HFFc6 (cell line): ENCODE measurements around the gene ARHGEF39. TPM values are rescaled to one million over a fixed set of nuclear protein-coding genes. Genes with fewer than 3 reads are reported as not detected.

Experiments
- DNase-seq: peaks from one replicate; pipeline ENCODE4 v3.0.0-alpha.2; 2018
- H3K27ac Mint-ChIP-seq: 2 replicates; pipeline ENCODE4 v1.8.0; 2020; ENCODE audit warnings: mild to moderate bottlenecking, mixed read lengths
- H3K27me3 Mint-ChIP-seq: 2 replicates; pipeline ENCODE4 v1.8.0; 2021; ENCODE audit warnings: mild to moderate bottlenecking, moderate library complexity, mixed read lengths; ENCODE audit not compliant: insufficient read depth
- H3K36me3 Mint-ChIP-seq: 2 replicates; pipeline ENCODE4 v1.8.0; 2021; ENCODE audit warnings: low read depth, mixed read lengths
- H3K4me1 Mint-ChIP-seq: 2 replicates; pipeline ENCODE4 v1.8.0; 2020; ENCODE audit warnings: low read depth, mixed read lengths
- H3K4me3 Mint-ChIP-seq: 2 replicates; pipeline ENCODE4 v1.8.0; 2020; ENCODE audit warnings: mild to moderate bottlenecking, moderate library complexity, mixed read lengths
- H3K9me3 Mint-ChIP-seq: 2 replicates; pipeline ENCODE4 v1.8.0; 2020; ENCODE audit warnings: mild to moderate bottlenecking, mixed read lengths
- total RNA-seq, 6 experiments: library from RNA; stranded (reverse); fragmentation: NEBNext Ultra II Directional; extraction: Animal tissue kit (Norgen Biotek cat#: 25700); gene quantifications; 2 replicates in 1 of 6; 3 replicates in 5 of 6; pipeline ENCODE4 v1.2.3, GENCODE V29; 2021
- TF ChIP-seq, protein P1 (sequence below): fragments of 200-600 bp; sonication (generic); IDR thresholded peaks from 2 replicates; pipeline ENCODE4 v1.5.0; 2021; ENCODE audit warnings: antibody characterized with exemption, mild to moderate bottlenecking

Gene ARHGEF39
- total RNA-seq, 6 experiments from 2014 or later, result 1.7 to 4.4 (median 2.6) TPM

DNA sequence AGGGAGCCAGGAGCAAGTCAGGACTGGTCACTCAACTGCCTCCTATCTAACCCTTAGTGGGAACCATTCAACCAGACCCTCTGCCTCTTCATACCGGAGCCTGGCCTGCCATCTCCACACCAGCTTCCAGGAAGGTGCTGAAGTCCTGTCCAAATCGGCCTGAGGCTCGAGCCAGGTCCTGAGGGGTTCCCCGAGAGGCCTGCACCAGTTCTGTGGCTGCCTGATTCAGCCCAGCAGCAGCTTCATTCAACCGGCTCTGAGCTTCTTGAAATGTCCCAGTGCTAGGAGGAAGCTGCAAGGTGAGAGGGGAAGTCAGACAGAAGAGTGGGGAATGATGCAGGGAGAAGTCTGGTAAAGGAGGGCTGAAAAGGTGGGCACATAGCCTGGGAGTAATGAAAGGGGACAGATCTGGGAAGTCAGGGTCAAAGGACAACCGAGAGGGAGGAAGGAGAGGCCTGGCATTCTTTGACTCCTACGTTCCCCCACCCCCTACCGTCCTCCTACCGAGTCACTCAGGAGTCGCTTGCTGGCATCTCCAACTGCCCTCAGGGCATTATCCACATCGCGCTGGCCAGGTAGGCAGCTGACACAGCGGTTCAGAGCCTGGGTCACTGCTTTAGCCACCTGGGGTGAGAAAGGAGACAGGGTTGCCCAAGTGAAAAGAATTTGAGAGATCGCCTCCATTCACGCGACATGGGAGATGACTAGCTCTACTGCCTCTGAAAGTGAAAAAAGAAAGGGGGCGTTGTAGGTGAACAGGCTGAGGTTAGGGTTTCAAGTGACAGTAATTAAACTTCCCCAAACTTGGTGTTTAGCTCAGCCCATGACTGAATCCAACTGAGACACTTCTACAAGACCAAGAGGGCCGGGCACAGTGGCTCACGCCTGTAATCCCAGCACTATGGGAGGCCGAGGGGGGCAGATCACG is 46.8 kb upstream of the ARHGEF39 start:
- Mint-ChIP-seq H3K27ac (no peak overlapping the region; the same call in 1 of the 2 replicates), H3K4me1 (peaks cover 14% of the 10 kb centered on the region; the same call in 1 of the 2 replicates), H3K4me3 (no peak overlapping the region), H3K9me3 (no peaks in the 10 kb centered on the region), H3K36me3 (peaks cover 67% of the 10 kb centered on the region), H3K27me3 (no peaks in the 10 kb centered on the region; the same call in none of the 2 replicates)
- no peak for DNase-seq
- TF ChIP-seq, protein P1, sequence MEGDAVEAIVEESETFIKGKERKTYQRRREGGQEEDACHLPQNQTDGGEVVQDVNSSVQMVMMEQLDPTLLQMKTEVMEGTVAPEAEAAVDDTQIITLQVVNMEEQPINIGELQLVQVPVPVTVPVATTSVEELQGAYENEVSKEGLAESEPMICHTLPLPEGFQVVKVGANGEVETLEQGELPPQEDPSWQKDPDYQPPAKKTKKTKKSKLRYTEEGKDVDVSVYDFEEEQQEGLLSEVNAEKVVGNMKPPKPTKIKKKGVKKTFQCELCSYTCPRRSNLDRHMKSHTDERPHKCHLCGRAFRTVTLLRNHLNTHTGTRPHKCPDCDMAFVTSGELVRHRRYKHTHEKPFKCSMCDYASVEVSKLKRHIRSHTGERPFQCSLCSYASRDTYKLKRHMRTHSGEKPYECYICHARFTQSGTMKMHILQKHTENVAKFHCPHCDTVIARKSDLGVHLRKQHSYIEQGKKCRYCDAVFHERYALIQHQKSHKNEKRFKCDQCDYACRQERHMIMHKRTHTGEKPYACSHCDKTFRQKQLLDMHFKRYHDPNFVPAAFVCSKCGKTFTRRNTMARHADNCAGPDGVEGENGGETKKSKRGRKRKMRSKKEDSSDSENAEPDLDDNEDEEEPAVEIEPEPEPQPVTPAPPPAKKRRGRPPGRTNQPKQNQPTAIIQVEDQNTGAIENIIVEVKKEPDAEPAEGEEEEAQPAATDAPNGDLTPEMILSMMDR, result no peak

- Mint-ChIP-seq H3K27me3 (no peaks in the 10 kb centered on the region; the same call in none of the 2 replicates), H3K4me1 (peaks cover 6% of the 10 kb centered on the region; the same call in 1 of the 2 replicates), H3K27ac (peak overlapping the region; percentile 21; the same call in 1 of the 2 replicates), H3K36me3 (peaks cover 63% of the 10 kb centered on the region), H3K9me3 (no peaks in the 10 kb centered on the region), H3K4me3 (no peak overlapping the region)
- DNase-seq, result no peak
- TF ChIP-seq, protein P1, result no peak
Measured at GRCh38 chr9:35710818-35711500, 46.0 kb upstream of the ARHGEF39 start.

GRCh38 chr9:35708146-35708545 is 43.2 kb upstream of the ARHGEF39 start:
- Mint-ChIP-seq H3K36me3 (peaks cover 59% of the 10 kb centered on the region), H3K4me3 (no peak overlapping the region), H3K4me1 (no peaks in the 10 kb centered on the region), H3K27me3 (peaks cover 3% of the 10 kb centered on the region), H3K9me3 (no peaks in the 10 kb centered on the region), H3K27ac (peak overlapping the region; percentile 23; the same call in 1 of the 2 replicates)
- TF ChIP-seq, protein P1, result no peak
- DNase-seq, result no peak

DNA sequence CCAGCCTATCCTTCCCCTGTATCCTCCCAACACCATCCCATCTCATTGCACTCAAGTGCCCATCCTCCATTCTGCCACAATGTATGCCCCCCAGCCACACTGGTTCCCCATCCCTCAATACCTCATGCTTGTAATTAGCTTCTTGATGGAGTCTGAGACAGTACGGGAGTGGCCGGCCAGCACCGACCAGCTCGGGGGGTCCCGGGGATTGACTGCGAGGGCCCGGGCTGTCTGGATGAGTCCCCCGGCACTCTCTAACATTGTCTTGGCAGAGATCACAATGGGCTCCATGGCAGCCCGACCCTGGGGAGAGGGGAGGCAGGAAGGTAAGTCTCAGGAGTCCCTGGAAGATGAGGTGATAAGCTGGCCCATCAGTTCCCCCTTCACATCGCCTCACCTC is 42.0 kb upstream of the ARHGEF39 start:
- DNase-seq, result no peak
- peaks cover 55% of the 10 kb centered on the region for H3K36me3 Mint-ChIP-seq
- no peaks in the 10 kb centered on the region for H3K4me1 Mint-ChIP-seq
- H3K27ac Mint-ChIP-seq, result peak overlapping the region; percentile 21; the same call in 1 of the 2 replicates
- H3K27me3 Mint-ChIP-seq, result peaks cover 3% of the 10 kb centered on the region
- H3K4me3 Mint-ChIP-seq, result no peak overlapping the region
- no peaks in the 10 kb centered on the region for H3K9me3 Mint-ChIP-seq
- TF ChIP-seq, protein P1, result no peak

DNA sequence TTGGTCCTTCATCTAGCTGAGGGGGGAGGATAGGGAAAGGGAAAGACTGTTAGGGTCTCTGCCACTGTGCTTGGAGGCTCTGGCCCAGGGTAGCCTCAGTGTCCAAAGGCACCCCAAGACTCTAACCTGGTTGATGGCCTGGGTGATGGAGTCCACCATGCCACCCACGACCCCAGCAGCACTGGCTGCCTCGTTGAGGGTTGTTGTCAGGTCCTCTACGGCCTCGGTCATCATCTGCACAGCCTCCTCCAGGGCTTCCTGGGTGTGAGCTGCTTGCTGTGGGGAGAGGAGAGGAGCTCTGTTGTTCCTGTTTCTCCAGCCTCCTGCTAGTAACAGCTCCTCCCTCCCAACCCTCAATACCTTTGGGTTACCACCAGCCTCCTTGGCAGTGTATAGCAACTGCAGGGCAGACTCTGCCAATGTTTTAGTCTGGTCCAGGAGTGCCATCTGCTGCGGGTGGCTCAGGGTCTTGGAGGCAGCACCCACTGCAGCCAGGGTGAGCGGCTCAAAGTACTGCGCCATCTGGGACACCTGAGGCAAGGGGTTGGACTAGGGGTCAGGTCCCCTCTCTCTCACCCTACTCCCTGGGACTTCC is 40.9 kb upstream of the ARHGEF39 start:
- Mint-ChIP-seq H3K4me1 (no peaks in the 10 kb centered on the region), H3K9me3 (no peaks in the 10 kb centered on the region), H3K27ac (no peak overlapping the region), H3K36me3 (peaks cover 47% of the 10 kb centered on the region), H3K27me3 (peaks cover 3% of the 10 kb centered on the region), H3K4me3 (no peak overlapping the region)
- DNase-seq, result no peak
- TF ChIP-seq, protein P1, result no peak
